ENCODE measurements around the gene SLC43A2.
A peak's percentile ranks its signal among the peaks of the same experiment; 100 is the strongest.

SLC43A2 gene

GRCh38 chr17:1643293-1643998 lies 14.8 kb upstream of the SLC43A2 start:
- peak in 1 of 2 donors; percentile 48 for DNase-seq

- no peak for DNase-seq
Observed at GRCh38 chr17:1641065-1641403, 12.4 kb upstream of the SLC43A2 start.

DNA sequence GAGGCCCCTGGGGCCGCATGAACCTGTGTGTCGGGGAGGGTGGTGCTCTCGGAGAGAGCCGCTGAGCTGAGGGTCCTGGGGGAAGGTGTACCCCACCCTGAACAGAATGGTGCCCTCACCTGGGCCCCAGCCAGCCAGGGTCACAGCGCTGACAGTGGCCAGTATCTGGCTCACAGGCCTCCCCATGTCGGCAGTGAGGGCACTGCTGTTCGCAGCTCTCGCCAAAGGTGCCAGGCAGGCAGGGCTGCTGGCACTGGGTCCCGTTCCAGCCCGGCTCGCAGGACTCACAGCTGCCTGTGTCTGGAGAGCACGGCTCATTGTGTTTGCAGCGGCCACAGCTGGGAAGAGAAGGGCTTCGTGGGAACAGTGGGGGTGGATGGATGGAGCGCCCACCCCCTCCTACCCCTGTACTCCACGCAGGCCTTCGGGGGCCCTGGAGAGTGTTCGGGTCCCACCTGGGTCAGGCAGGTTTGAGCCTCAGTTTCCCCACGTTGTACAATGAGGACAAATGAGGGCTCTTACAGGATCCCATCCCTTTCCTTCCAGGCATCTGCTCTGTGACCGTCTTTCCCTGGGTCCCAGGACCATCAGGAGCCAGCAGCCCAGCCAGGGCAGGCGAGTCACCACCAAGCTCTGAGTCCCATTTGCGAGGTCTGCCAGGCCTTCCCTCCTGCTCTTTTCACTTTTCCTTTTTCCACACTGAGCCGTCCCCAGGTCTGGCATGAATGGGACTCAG lies 11.9 kb upstream of the SLC43A2 start:
- no peak for DNase-seq

GRCh38 chr17:1639549-1640180 lies 11.0 kb upstream of the SLC43A2 start:
- no peak for DNase-seq

DNA sequence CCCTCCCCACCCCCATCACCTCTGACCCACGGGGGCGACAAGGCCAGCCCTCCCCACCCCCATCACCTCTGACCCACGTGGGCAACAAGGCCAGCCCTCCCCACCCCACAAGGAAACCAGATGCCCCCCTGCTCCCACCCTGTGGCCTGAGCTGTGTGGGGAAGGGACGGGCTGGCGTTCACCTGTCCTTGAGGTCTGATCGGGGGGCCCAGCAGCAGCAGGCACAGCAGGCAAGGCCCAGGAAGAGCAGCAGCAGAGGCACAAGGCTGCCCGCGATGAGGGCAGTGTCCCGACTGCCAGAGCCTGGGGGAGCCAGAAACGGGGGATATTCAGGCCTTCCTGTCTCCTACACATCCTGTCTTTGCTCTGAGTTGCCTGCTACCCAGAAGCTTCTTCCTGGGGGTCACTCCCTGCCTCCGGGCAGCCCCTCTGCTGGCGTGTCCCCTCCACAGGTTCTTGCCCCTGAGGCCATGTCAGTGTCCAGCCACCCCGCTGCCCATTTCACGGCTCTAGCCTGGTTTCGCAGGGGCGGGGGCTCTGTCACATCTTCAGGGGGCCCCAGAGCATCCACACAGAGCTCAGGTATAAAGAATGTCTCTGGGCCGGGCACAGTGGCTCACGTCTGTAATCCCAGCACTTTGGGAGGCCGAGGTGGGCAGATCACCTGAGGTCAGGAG lies 10.1 kb upstream of the SLC43A2 start:
- no peak for DNase-seq

- DNase-seq = no peak
Observed at GRCh38 chr17:1638171-1638590, 9.5 kb upstream of the SLC43A2 start.

DNA sequence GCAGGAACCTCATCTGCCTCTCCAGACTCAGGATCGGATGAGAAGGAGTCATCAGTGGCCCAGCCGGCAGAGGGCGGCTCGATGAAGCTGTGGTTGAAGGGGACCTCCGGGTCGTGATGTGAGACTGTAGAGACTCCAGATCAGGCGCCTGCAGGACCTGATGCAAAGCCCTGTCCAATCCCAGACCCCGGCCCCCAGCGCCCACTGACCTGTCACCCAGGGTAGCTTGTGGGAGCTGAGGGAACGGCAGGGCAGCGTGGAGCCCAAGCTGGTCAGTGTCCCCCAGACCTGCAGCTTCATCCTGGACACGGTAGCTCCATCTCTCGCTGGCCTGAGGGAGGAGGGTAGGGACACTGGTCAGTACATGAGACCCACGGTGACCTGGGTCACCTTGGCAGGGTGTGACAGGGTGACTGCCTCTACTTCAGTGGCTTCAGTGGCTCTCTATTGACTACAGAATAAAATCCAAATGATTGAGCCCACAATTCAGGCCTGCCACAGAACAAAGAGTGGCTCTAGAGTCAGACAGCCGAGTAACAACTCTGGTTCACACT lies 8.2 kb upstream of the SLC43A2 start:
- no peak for DNase-seq

DNA sequence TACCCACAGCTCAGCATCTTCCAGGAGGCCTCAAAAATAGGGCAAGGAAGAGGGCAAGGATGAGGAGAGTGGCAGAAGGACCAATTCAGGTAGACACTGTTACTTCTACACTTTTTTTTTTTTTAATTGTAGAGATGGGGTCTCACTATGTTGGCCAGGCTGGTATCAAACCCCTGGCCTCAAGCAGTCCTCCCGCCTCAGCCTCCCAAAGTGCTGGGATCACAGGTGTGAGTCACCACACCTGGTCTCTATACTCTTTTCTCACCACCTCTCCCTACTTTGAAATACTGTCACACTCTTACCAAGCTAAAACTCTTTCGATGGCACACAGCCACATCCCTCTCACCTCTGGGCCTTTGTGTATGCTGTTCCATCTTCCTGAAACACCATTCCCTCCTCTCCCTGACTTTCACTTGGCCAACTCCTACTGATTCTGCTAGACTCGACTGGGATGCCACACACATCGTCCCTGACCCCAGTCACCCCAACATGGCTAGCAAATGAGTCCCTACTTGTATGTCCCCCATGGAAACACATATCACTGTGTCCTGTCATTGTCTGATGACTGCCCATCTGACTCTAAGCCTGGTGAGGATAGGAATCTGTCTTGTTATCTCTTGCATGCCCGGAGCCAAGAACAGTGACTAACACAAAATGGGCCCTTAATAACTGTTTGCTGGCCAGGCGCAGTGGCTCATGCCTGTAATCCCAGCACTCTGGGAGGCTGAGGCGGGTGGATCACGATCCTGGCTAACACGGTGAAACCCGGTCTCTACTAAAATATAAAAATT lies 7.2 kb upstream of the SLC43A2 start:
- DNase-seq = no peak

- DNase-seq = no peak
Observed at GRCh38 chr17:1634841-1635650, 6.4 kb upstream of the SLC43A2 start.

DNA sequence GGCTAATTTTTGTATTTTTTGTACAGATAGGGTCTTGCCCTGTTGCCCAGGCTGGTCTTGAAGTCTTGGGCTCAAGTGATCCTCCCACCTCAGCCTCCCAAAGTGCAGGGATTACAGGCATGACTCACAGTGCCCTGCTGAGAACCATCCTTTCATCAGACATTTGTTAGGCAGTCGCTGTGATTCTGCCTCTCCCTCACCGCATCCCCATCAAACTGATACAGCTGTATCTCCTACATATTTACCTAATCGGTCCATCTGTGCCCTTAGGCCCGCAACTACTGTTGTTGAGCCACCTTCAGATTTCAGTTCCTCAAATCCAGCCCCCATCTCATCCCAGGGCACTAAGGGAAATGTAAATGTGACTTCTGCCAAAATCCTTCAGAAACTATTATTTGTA lies 2.0 kb upstream of the SLC43A2 start:
- no peak for DNase-seq

DNA sequence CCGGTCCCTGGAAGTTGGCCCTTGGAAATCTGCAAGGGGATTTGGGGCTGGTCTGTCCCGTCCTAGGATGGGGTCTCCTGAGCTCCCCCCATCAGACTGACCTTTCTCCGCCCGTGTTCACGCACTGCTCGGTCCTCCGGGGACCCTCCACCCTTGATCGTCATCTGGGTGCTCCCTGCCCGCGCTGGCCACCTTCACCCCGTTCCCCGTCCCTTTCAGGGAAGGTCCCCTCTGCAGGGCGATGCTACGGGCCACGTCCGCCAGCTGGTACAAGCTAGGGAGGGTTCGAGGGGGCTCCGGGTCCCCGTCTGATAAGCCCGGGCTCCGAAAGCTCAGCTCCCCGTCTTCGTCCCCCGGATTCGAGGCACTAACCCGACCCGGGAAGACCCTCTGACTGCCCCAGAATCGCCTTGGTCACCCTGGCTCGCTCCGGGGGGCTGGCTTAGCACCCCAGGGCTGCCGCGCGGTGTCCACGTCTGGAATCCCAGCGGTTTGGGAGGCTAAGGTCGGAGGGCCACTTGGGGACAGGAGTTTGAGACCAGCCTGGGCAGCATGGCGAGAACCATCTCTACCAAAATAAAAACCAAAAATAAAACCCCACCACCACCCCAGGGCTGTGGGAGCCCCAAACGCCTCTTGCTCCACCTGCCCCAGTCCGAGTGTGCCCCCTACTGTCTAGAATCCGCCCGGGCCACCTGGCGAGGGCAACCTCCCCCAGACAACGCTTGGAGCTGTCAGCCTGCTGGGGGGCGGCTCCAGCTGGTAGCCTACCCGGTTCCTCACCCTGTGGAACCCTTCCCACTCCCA lies 1.1 kb upstream of the SLC43A2 start:
- peak; percentile 80 to 86 for DNase-seq

- DNase-seq = peak; percentile 77 to 85
Observed at GRCh38 chr17:1628856-1629503, 346 bp upstream of the SLC43A2 start.

DNA sequence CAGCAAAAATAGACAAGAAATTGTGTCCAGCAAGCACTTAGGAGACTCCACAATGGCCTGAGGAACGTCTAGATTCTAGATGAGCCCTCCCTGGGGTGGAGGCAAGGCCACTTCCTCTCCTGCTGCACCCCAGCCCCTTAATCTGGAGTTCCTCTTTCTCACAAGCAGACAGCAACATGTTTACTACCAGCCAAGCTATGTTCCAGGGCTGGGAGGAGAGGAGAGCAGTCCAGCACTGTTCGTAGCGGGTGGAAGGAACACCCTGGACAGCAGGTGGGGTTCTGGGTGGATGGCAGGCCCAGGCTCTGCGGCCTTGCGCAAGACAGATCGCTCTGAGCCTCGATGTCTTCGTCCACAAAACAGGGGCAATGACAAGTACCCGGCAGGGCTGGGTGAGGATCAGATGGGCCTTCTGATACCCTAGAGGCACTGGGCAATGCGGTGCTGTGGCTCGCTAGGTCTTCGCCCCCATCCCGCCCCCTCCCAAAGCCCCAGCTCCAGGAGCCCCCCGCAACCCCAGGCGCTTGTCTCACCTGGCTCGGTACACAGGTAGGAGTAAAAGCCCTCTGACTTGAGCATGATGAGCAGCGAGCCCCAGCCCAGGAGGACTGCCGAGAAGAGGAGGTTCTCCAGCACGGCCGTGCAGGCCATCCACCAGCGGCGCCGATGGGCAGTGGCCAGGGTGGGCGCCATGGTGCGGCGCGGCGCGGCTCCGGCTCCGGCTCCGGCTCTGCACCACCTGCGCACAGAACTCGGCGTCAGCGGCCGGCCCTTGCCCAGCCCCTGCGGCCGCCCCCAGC lies 1.3 kb downstream of the SLC43A2 start:
- no peak for DNase-seq

DNA sequence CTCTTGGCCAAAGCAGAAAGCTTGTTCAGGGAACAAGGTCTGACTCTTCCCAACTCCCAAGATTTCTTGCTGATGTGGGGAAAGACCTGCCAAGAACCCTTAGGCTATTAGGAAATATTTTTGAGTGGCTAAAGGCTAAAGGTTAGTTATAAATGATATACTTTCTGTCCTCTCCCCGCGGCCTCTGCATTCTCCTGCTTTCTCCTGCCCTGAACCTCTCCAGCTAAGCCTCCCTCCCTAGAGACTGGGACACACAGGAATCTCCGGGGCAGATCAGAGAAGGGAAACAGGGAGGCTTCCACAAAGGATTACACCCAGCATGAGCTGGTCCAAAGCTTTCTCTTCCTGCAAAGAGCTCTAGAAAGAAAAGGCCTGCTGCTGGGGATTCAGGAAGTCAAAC lies 2.3 kb downstream of the SLC43A2 start:
- no peak for DNase-seq

- no peak for DNase-seq
Observed at GRCh38 chr17:1625581-1625980, 3.1 kb downstream of the SLC43A2 start.

DNA sequence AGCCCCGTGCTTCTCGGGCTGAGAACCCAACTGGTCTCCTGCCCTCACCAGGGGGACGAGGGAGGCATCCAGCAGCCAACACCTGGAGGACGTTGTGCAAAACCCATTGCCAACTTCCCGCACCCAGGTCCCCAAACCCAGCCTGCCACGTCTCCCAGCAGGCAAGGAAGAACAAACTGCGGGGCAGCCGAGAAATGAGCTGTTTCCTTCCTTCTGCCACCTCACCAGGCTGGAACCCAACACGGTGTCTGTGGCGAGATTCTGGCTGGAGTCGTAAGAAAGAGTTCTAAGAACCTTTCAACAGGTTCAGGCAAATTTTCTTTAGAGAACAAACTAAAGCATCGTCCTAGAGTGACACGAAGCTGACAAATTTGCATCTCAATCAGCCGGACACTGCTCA lies 3.6 kb downstream of the SLC43A2 start:
- DNase-seq = no peak

GRCh38 chr17:1624650-1625049 lies 4.0 kb downstream of the SLC43A2 start:
- no peak for DNase-seq

DNA sequence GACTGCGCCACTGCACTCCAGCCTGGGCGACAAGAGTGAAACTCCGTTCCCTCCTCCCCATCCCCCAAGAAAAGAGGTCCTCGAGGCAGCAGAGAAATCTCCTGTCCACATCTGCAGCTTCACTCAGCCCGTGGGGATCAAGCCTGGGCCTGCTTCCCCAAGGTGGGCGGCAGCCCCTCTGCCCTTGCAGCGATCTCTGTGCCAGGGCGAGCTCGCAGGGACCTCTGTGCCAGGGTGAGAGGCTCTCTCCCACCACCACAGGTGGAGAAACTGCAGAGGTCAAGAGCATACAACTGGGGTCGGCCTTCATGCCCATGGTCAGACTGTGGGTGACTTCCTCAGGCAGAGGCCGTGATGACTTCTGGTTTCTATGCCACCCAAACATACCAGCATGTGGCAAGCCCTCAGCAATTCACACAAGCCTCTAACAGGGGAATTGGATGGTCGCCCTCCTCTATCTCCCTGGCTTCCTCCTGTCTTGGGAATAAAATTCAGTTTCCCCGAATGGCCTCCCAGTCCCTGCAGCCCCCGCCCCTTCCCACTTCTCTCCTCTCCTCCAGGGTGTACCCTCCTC lies 5.5 kb downstream of the SLC43A2 start:
- DNase-seq = no peak

All from stimulated activated CD4-positive, alpha-beta T cell treated with anti-CD3 and anti-CD28 coated beads, Interleukin-2, amount 100 ng/mL, for 48 hours (primary cell).